HG03196 (cell line): ENCODE data around the gene LOC101059915.
"Not testable (repeated sequence)": the region's sequence is repeated elsewhere in the genome, so short reads cannot be mapped to it uniquely, and the experiment has no call there.

ENCODE experiments used
- ATAC-seq: cut with Tn5 transposase; IDR thresholded peaks from one replicate; pipeline ENCODE4 v1.9.1; 2021; ENCODE audit not compliant: unreplicated experiment

The LOC101059915 gene

DNA sequence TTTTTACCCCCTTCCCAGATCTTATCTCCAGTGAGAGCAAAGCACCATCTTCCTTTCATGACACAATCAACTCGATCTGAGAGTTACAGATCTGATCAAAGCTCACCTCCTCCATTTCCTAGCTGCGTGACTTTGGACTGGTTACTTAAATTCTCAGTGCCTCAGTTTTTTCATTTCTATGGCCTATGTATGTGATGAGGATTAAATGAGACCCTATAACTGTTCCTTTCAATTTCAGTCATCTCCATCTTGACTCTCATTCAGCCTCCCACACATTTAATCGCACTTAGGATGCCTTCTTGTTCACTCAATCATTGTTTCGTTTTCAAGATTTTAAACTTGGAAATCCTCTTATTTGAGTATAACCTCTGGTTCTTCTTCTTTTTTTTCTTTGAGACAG lies 28.9 kb upstream of the LOC101059915 start:
- ATAC-seq = no peak

GRCh38 chrX:71640002-71640401 lies 27.3 kb upstream of the LOC101059915 start:
- no peak for ATAC-seq

DNA sequence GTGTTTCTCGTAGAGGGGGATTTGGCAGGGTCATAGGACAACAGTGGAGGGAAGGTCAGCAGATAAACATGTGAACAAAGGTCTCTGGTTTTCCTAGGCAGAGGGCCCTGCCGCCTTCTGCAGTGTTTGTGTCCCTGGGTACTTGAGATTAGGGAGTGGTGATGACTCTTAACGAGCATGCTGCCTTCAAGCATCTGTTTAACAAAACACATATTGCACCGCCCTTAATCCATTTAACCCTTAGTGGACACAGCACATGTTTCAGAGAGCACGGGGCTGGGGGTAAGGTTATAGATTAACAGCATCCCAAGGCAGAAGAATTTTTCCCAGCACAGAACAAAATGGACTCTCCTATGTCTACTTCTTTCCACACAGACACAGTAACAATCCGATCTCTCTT lies 22.9 kb upstream of the LOC101059915 start:
- ATAC-seq = not testable (repeated sequence)

DNA sequence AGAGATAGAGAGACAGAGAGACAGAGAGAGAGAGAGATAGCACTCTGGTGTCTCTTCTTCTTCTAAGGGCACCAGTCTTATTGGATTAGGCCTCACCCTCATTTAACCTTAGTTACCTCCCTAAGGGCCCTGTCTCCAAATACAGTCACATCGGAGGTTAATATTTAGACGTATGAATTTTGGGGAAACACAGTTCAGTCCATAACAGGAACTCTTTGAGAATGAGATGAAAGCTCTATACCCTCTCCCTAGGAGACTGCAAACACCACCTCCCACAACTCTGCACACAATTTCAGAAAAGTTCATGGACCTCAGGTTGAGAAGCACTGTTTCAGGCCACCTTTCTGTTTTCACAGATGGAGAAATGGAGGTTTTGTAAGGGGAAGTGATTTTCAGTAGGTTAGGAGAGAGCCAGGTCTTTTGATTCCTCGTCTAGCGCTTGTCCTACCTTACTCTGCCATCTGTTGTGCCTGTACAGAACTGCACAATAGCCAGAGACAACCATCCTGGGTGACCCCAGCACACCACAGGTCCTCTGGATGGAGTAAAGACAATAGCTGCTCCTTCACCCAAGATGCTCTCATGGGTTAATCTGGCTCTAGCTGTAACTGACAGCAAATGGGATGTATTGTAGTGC lies 16.9 kb upstream of the LOC101059915 start:
- peak; percentile 74 for ATAC-seq

DNA sequence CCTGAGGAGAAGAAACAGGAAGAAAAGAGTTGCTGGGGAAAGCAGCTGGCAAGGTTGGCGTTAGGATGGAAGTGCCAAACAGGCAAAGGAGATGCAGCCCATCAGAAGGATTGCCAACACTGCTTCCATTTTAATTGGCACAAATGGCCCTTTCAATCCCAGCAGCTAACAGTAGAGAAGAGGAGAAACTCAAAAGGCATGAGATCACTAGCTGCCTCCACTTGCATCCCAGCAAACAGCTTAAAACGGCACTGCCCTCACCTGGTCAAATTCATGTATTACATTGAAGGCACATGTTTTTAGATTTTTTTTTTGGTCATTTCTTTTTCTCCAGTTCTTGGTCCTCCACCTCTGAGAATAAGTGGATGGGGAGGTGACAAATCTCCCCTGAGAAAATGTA lies 14.9 kb upstream of the LOC101059915 start:
- no peak for ATAC-seq

- ATAC-seq = no peak
These were observed 14.0 kb upstream of the LOC101059915 start for GRCh38 chrX:71653344-71653743.

DNA sequence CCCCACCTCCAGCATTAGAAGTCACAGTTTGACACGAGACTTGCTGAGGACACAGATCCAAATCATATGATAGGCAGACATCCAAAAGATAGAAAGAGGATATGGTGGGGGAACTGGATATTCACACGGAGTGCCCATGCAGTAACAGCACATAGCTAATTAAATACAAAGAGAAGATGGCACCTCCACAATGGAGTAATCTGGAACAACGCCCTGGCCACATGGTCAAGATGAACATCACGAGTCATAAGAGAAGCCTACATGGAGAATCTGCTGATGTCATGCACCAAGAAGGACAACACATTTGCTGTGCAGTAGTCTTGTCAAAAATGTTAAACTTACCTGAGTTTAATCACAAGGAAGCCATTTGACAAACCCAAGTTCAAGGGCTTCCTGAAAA lies 10.1 kb upstream of the LOC101059915 start:
- ATAC-seq = no peak

DNA sequence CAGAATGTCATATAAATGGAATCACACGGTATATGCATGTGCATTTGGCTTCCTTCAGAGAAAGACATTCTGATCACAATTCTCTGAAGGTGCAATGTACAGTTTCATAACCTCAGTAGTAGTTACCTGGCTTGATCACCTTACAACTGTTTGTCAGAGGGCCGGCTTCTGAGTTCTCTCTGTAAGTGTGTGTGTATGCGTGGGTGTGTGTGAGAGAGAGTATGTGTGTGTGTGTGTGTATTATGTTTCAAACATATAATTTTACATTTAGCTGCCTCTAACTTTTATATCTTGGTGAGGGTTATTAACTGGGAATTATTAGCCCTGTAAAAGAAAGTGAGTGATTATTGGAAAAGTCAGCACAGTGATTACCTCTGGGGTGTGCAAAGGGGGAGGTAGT lies 8.0 kb upstream of the LOC101059915 start:
- ATAC-seq = no peak

- ATAC-seq = no peak
These were observed 7.4 kb upstream of the LOC101059915 start for GRCh38 chrX:71659959-71660358.

GRCh38 chrX:71660562-71661416 lies 6.6 kb upstream of the LOC101059915 start:
- ATAC-seq = no peak

DNA sequence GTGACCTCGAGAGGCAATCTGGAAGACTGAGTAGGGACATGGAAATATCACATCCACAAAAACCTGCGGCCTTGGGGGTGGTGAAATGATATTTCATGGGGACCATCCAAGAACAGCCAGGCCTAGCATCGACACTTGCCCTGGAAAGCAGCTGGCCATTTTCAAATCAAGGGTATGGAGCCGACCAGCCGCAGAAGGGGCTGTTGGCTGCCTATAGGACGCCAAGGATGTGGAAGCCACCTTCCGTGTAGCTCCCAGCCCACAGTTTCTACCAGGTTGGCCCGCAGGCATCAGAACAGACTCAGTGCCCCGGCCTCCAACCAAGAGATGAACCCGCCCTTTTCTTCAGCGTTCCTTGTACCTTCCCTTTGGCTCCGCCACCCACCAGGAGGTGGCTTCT lies 5.4 kb upstream of the LOC101059915 start:
- ATAC-seq = no peak

DNA sequence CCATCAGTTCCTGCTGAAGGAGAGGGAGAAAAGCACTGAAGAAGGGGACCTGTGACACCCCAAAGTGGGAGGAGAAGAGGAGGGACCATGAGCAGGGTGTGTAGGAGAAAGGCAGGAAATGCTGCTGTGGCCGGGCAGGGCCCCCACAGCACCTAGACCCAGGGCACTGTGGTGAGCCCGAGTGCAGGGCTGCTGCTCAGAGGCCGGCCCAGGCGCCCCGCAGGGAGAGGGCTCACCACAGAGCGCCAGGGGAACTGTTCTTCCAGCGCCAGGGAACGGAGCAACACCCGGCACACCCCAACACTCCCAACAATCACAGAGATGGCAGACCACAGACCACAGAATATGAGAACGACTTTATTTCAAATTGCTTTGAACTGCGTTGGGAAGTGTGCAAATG lies 4.7 kb upstream of the LOC101059915 start:
- ATAC-seq = not testable (repeated sequence)

GRCh38 chrX:71663238-71663637 lies 4.1 kb upstream of the LOC101059915 start:
- ATAC-seq = not testable (repeated sequence)

GRCh38 chrX:71664202-71664601 lies 3.1 kb upstream of the LOC101059915 start:
- ATAC-seq = not testable (repeated sequence)

DNA sequence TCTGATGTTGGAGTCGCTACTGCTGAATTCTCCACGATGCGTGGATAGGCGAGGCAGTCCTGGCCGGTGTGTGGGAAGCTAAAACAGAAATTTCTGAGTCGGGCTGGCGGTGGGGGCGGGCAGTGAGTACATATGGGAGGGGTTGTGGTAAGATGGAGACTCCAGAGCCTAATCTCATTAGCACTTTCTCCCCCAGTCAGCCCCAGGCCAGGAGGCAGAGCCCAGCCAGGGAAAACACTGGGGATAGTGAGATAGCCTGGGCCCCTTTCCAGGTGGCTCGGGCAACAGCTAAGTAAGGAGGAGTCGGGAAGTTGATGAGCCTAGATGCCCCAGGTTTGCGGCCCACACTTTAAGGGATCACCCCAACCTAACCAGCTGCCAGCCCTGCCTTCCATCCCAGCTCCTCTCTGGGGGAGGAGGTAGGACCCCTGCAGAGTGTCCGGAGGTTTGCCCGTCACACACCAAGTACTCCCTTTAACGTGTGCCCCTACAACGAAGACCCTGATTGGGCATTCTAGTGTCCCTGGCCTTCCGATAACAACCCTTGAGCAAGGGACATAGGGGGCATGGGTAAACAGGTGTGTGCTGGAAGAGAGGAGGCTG lies 2.4 kb upstream of the LOC101059915 start:
- ATAC-seq = no peak

GRCh38 chrX:71665747-71666146 lies 1.6 kb upstream of the LOC101059915 start:
- no peak for ATAC-seq

DNA sequence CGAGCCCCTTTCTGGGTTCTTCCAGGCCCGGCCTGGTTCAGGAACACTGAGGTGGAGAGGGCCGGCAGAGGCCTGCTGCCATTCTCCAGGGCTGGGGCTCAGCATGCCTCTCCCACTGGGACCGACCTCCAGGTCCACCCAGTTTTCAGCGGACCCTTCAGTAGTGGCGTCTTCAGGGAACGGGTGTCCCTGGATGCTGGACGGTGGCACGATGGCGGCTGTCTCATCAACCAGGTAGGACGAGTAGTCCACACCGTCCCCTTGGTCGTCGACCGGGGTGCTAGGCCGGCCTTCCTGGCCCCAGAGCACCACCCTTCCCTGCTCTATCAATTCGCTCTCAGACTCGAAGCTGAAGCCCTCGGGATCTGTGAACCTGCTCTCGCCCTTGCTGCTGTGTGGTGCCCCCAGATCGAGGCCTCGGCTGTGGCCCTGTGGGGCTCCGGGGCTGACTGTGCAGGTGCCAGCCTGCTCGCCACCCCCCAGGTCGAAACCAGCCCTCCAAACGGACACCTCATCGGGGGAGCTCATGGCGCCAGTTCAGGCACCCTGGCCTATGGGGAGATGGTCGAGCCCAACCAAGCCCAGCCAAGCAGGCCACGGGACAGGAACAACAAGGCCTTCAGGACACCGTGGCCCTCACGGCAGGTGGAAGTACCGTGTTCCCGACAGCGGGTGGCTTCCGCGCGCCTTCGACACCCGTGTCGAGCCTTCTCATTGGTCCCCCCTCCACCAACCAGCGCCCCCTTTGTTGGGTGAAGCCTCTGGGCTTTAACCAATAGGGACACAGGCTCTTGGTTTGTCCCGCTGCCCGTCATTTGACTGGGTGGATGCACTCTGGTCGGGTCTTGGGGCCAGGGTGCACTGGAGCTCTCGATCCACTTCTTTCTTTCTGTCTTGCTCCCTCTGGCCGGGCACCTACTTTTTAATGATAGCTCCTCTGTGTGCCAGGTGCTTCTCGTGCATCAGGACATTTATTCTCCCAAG lies 814 bp upstream of the LOC101059915 start:
- ATAC-seq = no peak

GRCh38 chrX:71668248-71668595 lies 876 bp downstream of the LOC101059915 start:
- ATAC-seq = no peak

- no peak for ATAC-seq
These were observed 2.1 kb downstream of the LOC101059915 start for GRCh38 chrX:71669492-71669891.

GRCh38 chrX:71669947-71670346 lies 2.6 kb downstream of the LOC101059915 start:
- ATAC-seq = not testable (repeated sequence)
